Fibroblast of skin of scalp (primary cell): ENCODE data around the gene ZNF101. TPM values are rescaled to one million over a fixed set of nuclear protein-coding genes. Genes with fewer than 3 reads are reported as not detected.

Experiments used
- DNase-seq: peaks from one replicate; pipeline ENCODE4 v3.0.0-alpha.2; 2013
- polyA plus RNA-seq, 2 experiments: library from polyadenylated mRNA; unstranded; fragments of 120-200 nt; gene quantifications; one replicate each; pipeline ENCODE4 v1.2.1, GENCODE V29; 2013; ENCODE audit not compliant: insufficient read length in 2 of 2

The ZNF101 gene
- polyA plus RNA-seq (2013, experiment 1 of 2; ENCODE audit: insufficient read length), result 4.0 TPM
- polyA plus RNA-seq (2013, experiment 2 of 2; ENCODE audit: insufficient read length), result 4.6 TPM

GRCh38 chr19:19668230-19669012 is at the start of gene ZNF101:
Gene ZNF101, plus strand, starts transcription at chr19:19668839. Its CDS starts 125 bp downstream, at chr19:19668964.
- peak; percentile 88 for DNase-seq

DNA sequence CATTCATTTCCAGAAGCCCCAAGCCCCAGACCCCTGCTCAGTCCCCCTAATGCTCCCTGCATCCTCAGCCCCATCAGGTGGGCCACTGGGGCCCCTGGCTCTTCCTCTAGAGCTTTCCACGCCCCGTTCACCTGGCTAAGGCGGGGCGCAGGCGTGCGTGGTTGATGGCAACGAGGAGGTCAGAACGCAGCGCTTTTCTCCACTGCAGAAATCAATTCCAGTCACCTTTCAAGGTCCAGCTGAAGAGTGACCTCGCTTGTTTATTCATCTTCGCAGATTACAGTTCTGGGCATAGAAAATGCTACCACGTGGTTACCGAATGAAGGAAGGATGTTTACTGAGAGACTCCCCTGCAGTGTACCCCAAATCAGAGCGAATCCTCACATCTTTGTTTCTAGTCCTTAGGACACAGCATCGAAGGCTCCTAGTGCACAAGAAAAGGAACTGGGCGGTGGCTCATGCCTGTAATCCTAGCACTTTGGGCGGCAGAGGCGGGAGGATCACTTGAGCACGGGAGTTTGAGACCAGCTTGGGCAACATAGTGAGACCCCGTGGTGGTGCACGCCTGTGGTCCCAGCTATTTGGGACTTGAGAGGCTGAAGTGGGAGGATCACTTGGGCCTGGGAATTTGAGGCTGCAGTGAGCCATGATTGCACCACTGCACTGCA is 49.3 kb upstream of the ZNF101 start:
- no peak for DNase-seq

DNA sequence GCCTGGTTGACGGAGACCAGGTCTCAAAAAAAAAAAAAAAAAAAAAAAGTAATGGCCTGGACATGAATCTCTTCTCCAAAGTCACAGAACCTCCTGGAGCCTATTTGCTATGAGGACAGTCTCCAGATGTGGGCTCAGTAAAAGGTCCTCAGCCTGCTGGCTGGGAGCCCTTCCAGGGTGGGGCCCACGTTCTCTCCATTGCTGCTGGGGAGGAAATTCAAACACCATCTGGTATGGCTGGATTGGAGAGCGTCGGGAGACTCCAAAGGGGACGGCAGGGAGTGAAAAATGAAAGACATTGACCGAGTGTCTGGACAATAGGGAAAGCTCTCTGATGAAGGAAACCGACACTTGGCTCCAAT is 48.8 kb upstream of the ZNF101 start:
- no peak for DNase-seq

DNA sequence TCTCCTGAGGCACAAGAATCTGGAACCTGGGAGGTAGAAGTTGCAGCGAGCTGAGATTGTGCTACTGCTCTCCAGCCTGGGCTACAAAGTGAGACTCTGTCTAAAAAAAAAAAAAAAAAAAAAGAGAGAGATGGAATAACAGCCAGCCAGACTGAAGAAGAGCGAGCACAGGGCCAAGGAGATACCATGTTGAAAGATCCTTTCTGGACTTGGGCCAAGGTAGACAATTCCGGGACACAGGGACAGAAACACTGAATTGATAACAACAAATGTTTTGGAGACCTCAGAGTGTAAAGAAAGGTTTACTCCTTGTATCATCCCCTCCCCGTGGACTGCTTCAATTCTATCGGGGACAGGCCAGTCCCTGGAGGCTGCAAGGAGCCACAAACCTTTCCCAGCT is 45.3 kb upstream of the ZNF101 start:
- no peak for DNase-seq

- no peak for DNase-seq
Observed at GRCh38 chr19:19624032-19624570, 44.5 kb upstream of the ZNF101 start.

DNA sequence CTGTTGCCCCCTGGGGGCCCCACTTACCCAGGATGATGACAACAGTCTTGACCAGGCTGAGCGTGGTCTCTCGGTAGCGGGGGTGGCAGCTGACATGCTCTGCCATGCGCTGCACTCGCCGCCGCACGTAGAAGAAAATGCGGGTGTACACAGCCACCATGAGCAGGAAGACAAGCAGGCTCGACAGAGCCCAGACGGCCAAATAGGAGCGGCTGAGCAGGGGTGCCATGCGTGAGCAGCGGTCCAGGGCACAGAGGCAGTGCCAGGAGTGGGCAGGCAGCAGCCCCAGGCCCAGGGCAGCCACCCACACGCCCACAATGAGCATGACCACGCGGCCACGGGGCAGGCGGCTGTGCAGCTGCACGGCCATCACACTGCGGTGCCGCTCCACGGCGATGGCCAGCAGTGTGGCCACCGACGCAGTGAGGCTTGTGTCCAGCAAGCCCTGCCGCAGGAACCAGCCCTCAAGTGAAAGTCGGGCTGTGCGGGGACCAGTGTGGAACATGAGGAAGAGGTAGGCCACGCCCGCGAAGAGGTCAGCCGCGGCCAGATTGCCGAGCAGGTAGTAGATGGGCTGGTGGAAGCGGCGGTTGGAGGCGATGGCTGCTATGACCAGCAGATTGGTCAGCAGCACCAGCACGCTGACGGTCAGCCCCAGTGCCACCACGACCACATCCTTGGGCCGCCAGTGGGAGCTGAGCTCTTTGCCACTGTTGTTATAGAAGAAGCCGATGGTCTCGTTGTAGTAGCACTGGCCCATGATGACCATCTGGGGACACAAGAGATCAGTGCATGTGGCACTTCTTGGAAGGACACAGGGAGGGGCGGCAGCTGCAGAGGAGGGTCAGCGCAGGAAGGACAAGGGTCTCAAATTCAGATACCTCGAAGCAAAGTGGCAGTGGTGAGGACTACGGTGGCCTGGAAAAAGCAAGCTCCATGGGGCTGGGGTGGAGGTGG is 41.8 kb upstream of the ZNF101 start:
- DNase-seq, result no peak

GRCh38 chr19:19627621-19628500 is 40.8 kb upstream of the ZNF101 start, which contains the start of gene LPAR2:
Gene LPAR2, minus strand, starts transcription at chr19:19628220. Its CDS starts 945 bp downstream, at chr19:19627275.
- DNase-seq, result no peak

GRCh38 chr19:19628501-19629134 is 40.0 kb upstream of the ZNF101 start:
- DNase-seq, result peak; percentile 5

DNA sequence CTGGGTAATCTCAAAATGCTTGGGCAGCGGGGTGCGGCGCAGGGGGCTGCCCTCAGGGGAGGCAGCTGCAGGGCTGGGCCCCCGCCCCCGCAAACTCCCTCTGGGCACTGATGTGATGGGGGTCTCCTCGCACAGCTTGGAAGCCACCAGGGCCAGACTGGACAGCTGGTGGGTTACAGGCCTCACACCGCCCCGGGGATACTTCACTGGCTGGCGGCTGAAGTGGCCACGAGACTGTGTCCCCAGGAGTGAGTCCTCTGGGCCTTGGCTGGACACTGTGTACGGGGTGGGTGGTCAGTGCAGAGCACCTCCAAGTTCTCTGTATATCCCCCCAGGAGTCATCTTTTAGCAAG is 38.6 kb upstream of the ZNF101 start:
- DNase-seq, result no peak

- DNase-seq, result no peak
Observed at GRCh38 chr19:19630426-19630825, 38.2 kb upstream of the ZNF101 start.

DNA sequence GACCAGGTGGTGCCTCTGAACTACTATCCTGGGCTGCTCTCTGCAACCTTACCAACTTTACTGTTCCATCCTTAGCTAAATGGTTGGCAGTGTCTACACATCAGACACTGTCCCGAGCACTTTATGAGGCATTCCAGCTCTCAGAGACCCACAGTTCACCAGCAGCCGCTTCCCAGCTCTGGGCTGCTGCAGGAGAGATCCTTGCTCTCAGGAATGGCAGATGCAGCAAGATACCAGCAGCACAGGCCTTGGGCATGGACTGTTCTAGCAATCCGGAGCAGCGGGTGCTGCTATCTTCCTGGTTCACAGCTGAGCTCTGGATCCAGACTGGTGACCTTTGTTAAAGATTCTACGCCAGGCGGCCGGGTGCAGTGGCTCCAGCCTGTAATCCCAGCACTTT is 37.3 kb upstream of the ZNF101 start:
- DNase-seq, result no peak

DNA sequence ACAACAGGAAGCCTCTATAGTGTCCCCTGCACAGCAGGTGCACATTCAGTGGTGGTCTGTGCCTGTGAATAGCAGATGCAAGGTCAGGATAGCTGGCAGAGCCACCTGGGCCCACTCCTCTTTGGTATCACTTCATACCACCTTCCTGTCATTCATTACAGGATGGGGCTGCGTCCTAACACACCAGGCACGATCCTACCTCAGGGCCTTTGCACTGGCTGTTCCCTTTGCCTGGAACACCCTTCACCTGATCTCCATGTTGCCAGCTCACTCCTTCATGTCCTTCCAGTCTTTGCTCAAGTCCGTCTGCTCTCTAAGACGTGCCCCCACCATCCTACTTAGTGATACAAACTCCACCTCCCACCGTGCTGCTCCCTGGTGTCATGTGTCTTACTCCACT is 36.0 kb upstream of the ZNF101 start:
- DNase-seq, result no peak

GRCh38 chr19:19633711-19634515 is 34.7 kb upstream of the ZNF101 start:
- no peak for DNase-seq

GRCh38 chr19:19634516-19635312 is 33.9 kb upstream of the ZNF101 start:
- DNase-seq, result no peak

DNA sequence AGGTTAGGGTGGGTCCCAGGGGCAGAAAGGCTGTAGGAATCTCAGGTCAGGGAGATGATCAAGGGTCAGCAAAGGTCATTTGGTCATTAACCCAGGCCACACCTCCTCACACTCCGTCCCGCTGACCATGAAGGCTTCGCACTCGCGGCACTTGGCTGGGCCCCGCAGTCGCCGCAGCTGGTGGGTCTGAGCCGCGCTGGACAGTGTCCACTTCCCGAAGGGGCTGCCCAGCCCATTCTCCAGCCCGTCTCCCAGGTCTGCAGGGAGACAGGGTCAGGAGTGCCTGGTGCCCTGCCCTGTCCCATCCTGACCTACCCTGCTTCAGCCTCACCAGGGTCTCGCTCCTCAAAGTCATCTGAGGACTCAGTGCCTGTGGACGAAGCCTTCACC is 33.3 kb upstream of the ZNF101 start:
- no peak for DNase-seq

DNA sequence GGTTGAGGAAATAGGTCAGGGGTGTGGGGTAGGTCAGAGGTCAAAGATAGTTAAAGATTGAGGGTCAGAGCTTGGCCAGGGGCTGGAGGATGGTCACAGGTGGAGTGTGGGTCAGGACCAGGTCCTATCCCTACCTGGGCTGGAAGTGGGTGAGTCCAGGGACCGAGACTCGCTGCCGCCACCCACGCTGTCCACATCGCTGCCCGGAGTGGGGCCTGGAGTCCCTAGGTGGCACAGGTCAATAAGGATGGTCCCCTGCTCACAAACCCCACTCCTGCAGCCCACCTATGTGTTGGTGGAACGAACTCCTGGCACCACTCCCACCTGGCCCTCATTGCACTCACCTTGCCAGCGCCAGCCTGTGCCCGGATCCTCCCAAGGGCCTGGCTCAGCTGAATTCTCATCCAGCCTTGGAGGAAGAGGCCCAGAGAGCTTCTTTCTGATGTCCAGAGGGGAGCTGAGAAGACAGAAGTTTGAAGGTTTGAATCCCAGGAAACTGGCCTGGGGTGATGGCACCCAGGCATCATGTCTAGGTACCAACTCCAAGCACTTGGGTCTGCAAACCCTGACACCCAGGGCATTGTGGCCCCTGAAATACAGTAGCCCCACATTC is 32.0 kb upstream of the ZNF101 start:
- no peak for DNase-seq

GRCh38 chr19:19637186-19637522 is 31.5 kb upstream of the ZNF101 start:
- DNase-seq, result no peak

DNA sequence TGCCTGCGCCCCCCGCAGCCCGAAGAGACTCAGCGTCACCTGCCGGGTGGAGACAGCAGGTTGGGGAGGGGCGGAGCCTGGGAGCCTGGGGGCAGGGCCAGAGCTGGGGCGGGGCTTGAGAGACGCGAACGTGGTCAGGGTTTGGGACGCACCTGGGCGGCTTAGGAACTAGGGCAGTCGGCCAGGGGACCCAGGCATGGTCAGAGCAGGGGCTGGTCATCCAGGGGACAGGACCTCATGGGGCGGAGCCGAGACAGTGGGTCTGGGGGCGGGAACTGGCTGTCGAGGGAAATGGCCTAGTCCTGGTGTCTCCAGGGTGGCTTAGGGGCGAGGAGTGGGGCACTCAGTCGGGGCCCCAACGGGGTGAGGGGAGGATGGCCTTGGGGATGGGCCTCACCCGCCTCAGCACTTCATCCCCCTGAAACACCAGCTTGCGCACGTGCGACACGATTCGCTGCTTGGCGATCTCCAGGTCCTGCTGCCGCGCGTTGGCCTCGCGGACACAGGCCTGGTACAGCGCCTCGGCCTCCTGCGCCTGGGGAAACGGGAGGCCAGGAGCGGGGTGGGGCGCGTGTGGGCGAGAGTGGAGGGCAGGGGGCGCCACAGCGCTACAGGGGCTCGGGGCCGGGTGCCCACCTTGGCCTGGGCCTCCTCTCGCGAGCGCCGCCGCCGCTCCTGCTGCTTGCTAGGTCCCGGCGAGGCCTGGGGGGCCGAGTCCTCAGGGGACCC is 31.0 kb upstream of the ZNF101 start:
- no peak for DNase-seq
